HG03460 (cell line): ENCODE data around the gene MORC1.
A peak's percentile ranks its signal among the peaks of the same experiment; 100 is the strongest.

ENCODE experiments used
- ATAC-seq: cut with Tn5 transposase; IDR thresholded peaks from one replicate; pipeline ENCODE4 v1.9.1; 2021; ENCODE audit not compliant: unreplicated experiment

MORC1 gene

DNA sequence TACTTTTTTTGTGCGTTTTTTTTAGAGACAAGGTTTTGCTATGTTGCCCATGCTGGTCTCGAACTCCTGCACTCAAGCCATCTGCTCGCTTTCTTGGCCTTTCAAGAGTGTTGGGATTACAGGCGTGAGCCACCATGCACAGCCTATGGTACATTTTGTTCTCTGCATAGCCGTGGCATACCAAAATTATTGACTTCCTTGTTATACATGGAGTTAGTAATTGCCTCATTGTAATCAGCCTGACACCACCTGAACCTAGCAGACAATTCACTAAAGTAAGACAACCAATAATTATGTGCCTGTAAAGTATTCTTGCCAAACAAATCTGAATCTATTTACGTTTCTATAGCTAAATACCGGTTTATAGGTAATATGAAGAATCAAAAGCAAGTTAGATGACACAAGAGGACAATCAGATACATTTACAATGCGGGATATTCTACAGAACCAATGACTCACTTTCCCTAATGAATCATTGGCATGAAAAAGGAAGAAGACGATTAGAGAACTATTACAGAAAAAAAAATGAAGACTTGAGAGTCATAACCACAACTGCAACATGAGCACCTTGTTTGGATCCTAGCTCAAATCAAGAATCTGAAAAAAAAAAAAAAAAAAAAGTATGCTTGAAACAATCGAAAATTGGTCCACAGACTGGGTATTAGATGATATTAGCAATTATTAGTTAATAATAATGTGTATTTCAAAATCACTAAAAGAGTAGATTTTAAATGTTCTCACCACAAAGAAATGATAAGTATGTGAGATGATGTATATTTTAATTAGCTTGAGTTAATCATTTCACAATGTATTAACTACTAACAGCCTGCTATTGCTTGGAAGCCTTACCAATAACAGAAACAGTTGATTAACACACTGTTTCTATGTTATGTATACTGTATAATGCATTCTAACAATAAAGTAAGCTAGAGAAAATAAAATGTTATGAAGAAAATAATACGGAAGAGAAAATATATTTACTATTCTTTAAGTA lies 171.3 kb downstream of the MORC1 start:
- ATAC-seq = no peak

DNA sequence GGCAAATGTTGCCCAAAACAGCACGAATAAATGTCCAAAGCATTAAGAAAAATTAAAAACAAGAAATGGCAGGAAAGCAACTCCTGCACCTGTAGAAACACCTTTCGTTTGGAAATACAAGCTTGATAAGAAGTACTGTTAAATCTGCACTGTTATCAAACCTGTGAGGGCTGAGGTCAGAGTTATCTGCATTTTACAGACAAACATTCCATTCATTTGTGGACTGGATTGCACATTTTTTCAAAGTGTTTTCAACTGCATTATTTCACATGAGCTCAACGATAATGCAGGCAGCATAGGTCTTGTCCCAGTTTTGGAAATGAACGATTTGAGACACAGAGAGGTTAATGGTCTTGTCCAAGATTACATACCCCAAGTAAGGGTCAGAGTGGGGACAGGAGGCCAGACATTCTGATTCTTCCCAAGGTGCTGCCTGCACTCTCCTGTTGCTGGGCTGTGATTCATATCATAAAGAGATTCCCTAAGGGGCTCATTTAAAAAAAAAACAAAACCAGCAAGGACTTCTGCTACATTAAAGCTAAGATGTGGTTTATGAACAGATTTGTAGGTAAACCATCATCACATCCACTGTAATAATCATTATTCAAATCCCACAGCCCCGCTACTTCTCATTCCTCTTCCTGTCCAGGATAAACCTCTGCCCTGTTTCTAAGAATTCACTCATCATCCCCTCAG lies 177.2 kb downstream of the MORC1 start:
- no peak for ATAC-seq

- no peak for ATAC-seq
Observed at GRCh38 chr3:108940166-108940565, 177.8 kb downstream of the MORC1 start.

- ATAC-seq = no peak
Observed at GRCh38 chr3:108936924-108937689, 180.8 kb downstream of the MORC1 start.

GRCh38 chr3:108931035-108931434 lies 186.9 kb downstream of the MORC1 start:
- no peak for ATAC-seq

GRCh38 chr3:108918866-108919265 lies 199.1 kb downstream of the MORC1 start:
- ATAC-seq = no peak

DNA sequence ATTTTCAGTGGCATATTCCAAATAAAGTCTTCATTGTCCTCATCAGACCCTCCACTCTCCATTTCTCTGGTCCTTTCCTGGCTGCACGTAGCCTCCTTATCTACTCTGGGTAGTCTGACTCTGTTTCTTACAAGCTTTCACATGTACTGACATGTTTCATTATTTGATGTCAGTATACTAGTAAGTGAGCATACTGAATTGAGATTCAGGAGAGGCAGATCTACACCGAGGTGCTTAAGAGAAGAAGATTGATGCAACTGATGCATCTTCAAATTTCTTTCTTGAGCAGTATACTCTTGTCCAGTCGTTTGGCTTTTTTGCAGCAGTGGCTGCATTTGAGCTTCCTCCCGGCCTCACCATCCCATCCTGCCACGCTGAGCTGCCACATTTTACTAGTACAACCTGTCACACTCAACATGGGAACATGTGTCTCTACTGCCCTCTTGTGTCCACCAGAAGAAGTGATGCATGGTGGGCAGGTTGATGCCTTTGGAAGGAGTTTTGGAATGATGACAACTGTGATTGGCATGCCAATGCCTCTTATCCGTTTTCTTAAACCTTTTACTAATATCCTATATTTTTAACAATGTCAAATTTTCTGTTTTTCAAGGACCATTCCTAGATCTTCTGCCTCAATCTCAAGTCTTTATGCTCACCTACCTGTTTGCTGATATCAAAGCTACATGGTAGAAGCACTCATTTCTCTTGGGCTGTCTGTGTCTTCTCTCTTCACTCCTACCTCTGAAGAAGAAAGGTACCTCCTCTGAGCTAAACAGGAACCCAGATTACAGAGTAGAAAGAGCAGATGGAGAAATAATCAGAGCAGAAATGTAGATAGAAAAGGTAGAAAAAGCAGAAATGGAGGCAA lies 202.9 kb downstream of the MORC1 start:
- peak; percentile 87 for ATAC-seq

GRCh38 chr3:108909799-108910198 lies 208.1 kb downstream of the MORC1 start:
- ATAC-seq = no peak
